Right ventricle myocardium inferior (tissue), 1 donor: ENCODE measurements around the gene CHIC2. TPM values are rescaled to one million over a fixed set of nuclear protein-coding genes. Genes with fewer than 3 reads are reported as not detected.
"Not testable (repeated sequence)": the region's sequence is repeated elsewhere in the genome, so short reads cannot be mapped to it uniquely, and the experiment has no call there.

Experiments
- ATAC-seq: fragments of 200-7000 bp; cut with Tn5 transposase; one replicate; pipeline ENCODE4 v1.9.1; 2020; ENCODE audit warnings: mild to moderate bottlenecking, moderate library complexity
- DNase-seq: peaks from one replicate; pipeline ENCODE4 v3.0.0; 2021; ENCODE audit errors: missing footprints
- intact Hi-C: fragments of 100-400 bp; cut with DNase I; formaldehyde crosslinking; loops from one replicate; pipeline ENCODE4 v1.11.0; 2022
- total RNA-seq: library from RNA; stranded (reverse); fragmentation: NEBNext Ultra II Directional; extraction: Animal tissue kit (Norgen Biotek cat#: 25700); gene quantifications from one replicate; pipeline ENCODE4 v1.2.1, GENCODE V29; 2021
- donor health status: DM: no; HTN: yes; CAD: no; lungs with severe emphysema.

The CHIC2 gene
- total RNA-seq, 1 donor from 2014 or later = 10.1 TPM

- ATAC-seq = no peak
- intact Hi-C loops = no loop called here
- no peak for DNase-seq
These were observed 37.1 kb downstream of the CHIC2 start for GRCh38 chr4:54027311-54027710.

GRCh38 chr4:54025582-54025981, 38.8 kb downstream of the CHIC2 start:
- no peak for ATAC-seq
- intact Hi-C loops = no loop called here
- no peak for DNase-seq

GRCh38 chr4:54023019-54023418, 41.4 kb downstream of the CHIC2 start:
- intact Hi-C loops, ATAC-seq: not testable (repeated sequence)

GRCh38 chr4:54017974-54018373, 46.4 kb downstream of the CHIC2 start:
- intact Hi-C loops = no loop called here
- ATAC-seq (no peak), DNase-seq (no peak)

More at GRCh38 chr4:54023019-54023418, 41.4 kb downstream of the CHIC2 start:
- not testable (repeated sequence) for DNase-seq

GRCh38 chr4:54017308-54017707, 47.1 kb downstream of the CHIC2 start:
- DNase-seq (no peak), ATAC-seq (no peak)
- intact Hi-C loops = no loop called here

GRCh38 chr4:54016504-54016903, 47.9 kb downstream of the CHIC2 start:
- intact Hi-C loops = no loop called here

GRCh38 chr4:54015423-54016030, 48.9 kb downstream of the CHIC2 start:
- intact Hi-C loops = no loop called here
- ATAC-seq (no peak), DNase-seq (no peak)

More at GRCh38 chr4:54016504-54016903, 47.9 kb downstream of the CHIC2 start:
- ATAC-seq (no peak), DNase-seq (no peak)

- ATAC-seq (no peak), DNase-seq (no peak)
- intact Hi-C loops = no loop called here
These were observed 49.7 kb downstream of the CHIC2 start for GRCh38 chr4:54014666-54015160.

GRCh38 chr4:54011201-54011600, 53.2 kb downstream of the CHIC2 start:
- no peak for DNase-seq
- intact Hi-C loops = no loop called here
- no peak for ATAC-seq

GRCh38 chr4:54006755-54007154, 57.6 kb downstream of the CHIC2 start:
- ATAC-seq = no peak
- intact Hi-C loops = no loop called here
- no peak for DNase-seq

- DNase-seq (no peak), ATAC-seq (no peak)
- intact Hi-C loops = no loop called here
These were observed 58.9 kb downstream of the CHIC2 start for GRCh38 chr4:54005475-54005874.

- ATAC-seq = no peak
- no peak for DNase-seq
- intact Hi-C loops = no loop called here
These were observed 59.9 kb downstream of the CHIC2 start for GRCh38 chr4:54004463-54004862.

GRCh38 chr4:54001668-54002365, 62.6 kb downstream of the CHIC2 start:
- ATAC-seq (no peak), DNase-seq (no peak)
- intact Hi-C loops = no loop called here

- DNase-seq = no peak
- ATAC-seq = no peak
- intact Hi-C loops = loop anchor here (5.0 kb wide), 1 partner anchor 36 kb away; no protein-coding TSS in a partner anchor
These were observed 66.5 kb downstream of the CHIC2 start for GRCh38 chr4:53997898-53998297.

GRCh38 chr4:53994382-53995102, 69.9 kb downstream of the CHIC2 start:
- DNase-seq (no peak), ATAC-seq (no peak)
- intact Hi-C loops = loop anchor here (5.0 kb wide), 1 partner anchor 32 kb away; no protein-coding TSS in a partner anchor

- ATAC-seq (no peak), DNase-seq (no peak)
- intact Hi-C loops = no loop called here
These were observed 71.6 kb downstream of the CHIC2 start for GRCh38 chr4:53992785-53993184.

- intact Hi-C loops = no loop called here
- DNase-seq = no peak
- no peak for ATAC-seq
These were observed 72.6 kb downstream of the CHIC2 start for GRCh38 chr4:53991821-53992220.

- ATAC-seq (no peak), DNase-seq (no peak)
- intact Hi-C loops = no loop called here
These were observed 73.8 kb downstream of the CHIC2 start for GRCh38 chr4:53990641-53991040.

- DNase-seq = no peak
- no peak for ATAC-seq
- intact Hi-C loops = no loop called here
These were observed 76.6 kb downstream of the CHIC2 start for GRCh38 chr4:53987761-53988171.

- no peak for ATAC-seq
- intact Hi-C loops = no loop called here
- no peak for DNase-seq
These were observed 78.3 kb downstream of the CHIC2 start for GRCh38 chr4:53986062-53986461.
